GM19240 (cell line): ENCODE results near the gene PLXNB2.

Experiments used
- DNase-seq: peaks from one replicate; pipeline ENCODE4 v3.0.0; 2011; ENCODE audit warnings: low spot score; ENCODE audit not compliant: insufficient read length

PLXNB2 gene

DNA sequence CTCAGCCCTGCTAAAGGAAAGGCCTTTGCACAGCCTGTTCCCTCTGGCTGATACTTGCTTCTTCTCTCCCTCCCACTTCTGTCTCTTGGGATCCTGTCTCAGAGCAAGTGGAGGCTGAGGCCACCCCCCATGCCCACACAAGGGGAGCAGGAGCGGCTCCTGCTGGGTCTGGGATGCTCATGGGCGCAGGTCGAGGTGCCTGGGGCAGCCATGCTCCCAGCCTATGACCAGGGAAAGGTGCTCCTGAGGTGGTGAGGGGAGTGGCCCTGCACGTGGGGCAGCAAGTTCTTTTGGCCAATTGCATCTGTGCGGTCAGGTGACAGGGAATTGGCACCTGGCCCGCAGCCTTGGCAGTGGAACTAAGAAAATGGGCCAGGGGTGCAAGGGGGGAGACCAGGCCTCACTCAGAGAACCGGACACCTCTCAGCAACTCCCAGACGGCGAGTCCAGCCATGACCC, 38.8 kb downstream of the PLXNB2 start:
- no peak for DNase-seq

DNA sequence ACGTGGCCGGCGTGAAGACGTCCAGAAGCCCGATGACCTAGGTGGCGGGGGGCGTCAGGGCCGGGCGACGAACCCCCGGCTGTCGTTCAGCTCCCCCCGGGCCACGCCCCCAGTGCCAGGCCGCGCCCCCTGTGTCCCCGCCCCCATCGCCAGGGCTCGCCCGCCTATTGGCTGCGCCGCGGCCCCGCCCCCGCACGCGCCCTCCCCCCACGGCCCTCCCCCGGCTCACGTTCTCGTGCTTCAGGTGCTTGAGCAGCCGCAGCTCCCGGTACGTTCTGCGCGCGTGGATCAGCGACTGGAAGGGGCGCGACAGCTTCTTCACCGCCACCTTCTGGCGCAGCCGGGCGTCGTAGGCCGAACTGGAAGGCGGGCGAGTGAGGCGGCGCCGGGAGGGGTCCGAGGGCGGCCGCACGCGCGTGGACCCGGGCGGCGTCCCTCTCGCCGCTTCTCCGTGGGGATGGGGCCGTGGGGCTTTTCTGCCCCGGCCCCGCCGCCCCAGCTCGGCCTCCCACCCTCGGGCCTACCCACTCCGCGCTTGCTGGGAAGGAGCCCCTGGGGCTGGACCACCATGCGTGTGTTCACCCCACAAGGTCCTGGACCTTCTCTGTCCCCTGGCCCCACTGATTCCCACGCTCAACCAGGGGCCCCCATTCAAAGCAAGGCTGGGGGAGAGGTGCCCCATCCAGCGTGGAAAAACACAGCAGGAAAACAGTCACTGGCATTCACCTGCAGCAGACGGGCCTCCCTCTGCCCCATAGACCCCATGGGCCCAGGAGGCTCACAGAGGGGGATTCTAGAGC, 39.7 kb downstream of the PLXNB2 start:
- DNase-seq: no peak

DNA sequence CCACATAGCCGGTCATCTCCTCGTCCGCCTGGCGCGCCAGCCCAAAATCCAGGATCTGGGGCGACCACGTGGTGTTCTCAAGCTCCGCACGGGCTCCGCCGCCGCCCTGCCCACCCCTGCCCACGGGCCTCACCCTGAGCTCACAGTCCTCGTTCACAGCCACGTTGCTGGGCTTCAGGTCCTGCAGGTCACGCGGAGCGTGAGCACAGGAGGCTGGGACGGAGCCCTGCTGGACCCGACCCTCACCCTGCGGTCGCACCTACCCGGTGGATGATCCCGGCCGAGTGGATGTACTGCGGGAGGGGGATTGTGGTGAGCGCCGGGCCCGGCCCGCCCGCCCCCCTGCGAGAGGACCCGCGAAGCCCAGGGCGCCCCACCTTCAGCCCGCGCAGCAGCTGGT, 40.5 kb downstream of the PLXNB2 start:
- no peak for DNase-seq

DNA sequence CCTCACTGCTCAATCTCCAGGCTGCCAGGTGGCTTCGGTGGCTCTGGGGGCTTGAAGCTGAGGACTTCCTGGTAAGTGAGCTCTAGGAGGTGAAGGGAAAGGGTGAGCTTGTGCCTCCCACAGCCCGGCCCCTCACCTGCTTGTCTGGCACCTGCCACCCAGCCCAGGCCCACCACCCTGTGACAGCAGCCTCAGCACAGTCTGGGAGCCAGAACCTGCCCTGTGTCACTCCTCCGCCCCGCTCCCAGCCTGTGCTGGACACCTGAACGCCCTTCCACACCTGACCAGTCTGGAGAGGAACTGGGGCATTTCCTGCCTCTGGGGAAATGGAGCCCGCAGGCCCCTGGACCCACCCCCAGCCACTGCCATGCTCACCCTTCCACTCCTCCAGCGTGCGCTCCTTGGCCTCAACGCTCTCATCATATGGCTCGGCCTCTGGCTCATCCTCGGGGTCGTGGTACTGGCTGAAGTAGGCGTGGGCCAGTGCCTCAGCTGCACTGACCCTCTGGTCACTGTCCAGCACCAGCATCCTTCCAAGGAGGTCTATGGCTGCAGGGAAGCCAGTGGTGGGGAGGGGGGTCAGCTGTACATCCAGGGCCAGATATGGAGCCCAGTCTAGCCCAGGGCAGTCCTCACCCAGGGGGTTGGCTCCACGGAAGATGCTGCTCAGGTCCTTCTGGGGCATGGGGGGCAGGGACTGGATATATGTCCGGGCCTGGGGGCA, 42.3 kb downstream of the PLXNB2 start:
- no peak for DNase-seq

DNA sequence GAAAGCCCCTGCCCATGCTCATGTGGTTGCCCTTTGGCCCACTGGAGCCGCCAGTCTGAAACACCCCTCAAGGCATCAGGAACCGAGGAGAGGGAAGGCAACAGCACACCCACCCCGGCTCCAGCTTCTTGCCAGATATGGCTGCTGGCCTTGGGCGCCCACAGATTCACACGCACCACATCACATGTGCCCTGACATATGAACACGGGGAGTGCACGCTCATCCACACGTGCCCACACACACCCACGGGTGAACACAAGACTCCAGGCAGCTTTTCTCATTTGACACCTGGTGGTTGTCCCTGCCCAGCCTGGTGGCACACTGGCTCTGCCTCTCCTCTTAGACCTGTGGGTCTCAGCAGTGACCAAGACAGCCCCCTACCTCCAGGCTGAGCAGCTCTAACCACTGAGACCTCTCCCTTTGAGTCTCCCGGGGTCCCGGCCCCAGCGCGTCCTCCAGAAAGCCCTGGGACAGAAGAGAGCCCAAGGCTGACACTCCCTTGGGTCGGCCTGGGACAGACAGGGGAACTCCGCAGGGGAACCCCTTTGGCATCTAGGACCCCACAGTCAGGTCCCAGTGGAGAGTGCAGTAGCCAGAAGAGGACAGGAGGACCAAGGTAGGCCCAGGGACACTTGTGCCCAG, 43.2 kb downstream of the PLXNB2 start:
- DNase-seq: no peak

DNA sequence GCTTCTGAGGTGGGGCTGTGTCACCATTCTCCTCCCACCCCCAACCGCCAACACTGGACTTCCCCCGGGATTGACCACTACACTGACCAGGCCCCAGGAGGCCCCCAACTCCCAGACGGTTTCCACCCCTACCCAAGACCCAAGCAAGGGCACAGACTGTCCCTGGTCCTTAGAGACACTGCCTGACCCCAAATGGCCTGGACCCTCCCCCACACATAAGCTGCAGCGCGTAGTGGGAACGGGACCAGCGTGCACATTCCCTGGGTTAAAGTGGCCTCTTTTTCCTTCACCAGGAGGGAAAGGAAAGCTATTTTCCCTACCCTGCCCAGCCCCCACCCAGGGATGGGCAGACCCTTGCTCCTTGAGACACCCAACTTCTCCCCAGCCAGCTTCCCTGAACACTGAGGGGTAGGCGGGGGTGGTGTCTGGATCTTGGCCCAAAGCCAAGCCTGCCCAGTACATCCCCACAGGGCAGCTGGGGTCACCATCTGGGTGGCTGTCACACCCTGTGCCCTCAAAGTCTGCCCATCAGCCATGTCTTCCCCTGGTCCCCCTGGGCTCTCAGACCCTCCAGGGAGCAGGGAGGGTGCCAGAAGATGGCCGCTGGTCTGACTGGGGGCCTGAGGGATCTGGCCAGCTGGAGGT, 44.4 kb downstream of the PLXNB2 start:
- no peak for DNase-seq

DNA sequence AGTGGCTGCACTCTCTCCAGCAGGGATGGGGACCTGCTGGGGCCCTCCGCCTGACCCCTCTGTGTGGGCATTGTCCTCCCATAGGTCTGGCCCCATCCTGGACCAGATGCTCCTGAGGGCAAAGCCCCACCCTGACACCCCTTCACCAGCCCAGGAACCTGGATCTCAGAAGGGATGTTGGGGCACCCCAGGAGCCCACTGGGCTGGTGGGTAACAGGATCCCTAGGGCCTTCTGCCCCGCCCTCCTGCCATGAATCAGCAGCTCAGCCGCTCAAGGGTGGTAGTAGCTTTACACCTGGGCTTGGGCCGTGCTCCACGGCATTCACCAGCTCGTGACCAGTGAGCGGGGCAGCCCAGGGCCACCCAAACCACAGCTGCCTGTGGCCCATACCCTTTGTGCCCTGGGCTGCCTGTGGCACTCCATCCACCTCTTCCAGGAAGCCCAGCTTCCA, 45.0 kb downstream of the PLXNB2 start:
- no peak for DNase-seq

DNA sequence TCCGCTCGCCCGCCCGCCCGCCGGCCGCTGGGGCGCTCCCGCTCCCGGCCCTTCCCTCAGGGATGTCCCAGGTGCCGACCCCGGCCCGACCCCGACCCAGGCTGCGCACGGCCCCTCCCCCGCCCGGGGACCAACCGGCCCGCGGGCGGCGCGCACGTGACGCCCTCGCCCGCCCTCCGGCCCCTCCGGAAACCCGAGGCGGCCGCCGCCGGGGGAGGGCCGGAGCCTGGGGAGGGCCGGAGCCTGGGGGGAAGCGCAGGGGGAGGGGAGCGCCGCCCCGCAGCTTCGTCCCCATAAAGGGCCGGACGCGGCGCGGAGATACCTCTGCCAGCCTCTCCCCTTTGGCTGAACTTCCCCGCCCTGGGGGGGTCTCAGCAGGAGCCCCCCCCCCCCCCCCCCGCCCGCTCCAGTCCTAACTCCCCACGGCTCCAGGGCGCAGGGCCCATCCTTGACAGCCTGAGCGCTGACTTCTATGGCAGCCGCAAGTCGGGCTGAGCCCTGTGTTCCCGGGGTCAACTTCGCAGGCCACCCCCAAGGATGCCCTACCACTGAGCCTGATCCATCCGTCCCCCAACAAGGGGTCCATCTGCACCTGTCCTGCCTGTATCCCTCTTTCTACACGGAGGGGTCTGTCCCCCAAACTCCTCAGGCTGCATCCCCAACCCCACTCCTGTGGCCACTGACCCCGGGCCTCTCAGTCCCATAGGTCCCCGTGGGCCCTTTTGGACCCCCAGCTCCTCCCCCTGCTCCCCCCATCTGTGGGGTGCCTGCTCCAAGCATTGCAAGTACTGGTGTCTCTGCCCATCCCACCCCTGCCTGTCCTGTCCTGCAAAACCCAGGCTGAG, 45.6 kb downstream of the PLXNB2 start, which contains the start of gene MAPK12:
MAPK12 (minus strand) TSS at position 69 of the 845 bp plus-strand sequence. CDS start 174 bp downstream, outside the sequence.
- peak; percentile 79 for DNase-seq

DNA sequence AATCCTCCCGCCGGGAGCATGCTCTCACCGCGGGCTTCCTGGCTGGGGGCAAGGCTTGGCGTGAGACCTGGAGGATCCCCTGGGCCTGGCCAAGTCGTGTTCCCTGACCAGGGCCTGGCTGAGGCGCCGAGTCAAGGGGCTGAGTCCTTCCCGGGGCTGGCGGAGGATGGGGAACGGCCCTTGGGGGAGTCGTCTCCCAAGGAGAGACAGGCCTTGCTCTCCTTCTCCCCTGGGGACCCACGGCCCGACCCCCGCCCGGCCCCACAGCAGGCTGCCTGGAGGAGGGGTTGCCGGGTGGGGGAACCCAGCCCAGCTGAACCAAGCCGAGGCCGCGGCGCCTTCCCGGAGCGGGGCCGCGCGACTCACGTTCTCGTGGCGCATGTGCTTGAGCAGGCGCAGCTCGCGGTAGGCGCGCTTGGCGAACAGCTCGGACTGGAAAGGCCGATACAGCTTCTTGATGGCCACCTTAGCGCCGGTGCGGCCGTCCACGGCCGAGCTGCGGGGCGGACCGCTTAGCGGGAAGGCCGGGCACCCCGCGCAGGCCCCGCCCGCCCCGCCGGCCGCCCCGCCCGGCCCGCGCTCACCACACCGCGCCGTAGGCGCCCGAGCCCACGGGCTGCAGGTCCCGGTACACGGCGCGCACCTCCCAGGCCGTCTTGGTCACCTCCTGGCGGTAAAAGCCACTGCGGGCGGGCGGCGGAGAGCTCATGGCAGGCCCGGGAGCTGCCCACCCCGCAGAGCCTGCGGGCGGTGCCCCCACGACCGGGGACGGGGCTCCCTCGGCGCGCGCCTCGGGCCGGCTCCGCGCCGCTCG, 46.4 kb downstream of the PLXNB2 start:
- DNase-seq: no peak

DNA sequence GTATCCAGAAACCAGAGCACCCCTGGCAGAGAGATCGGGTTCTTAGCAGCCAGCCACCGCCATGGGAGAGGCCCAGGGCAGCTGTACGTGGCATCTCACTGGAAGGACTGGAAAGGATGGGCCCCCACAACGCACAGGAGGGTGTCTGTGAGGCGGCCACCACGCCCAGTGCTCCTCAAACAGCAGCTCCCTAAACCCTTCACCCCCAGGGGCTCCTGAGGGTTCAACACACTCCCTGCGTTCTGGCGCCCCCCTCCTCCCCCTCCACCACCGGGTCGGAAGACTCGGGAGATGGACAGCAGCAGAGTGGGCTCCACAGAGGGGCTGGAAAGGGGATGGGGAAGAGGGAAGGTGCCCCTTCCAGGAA, 47.0 kb downstream of the PLXNB2 start:
- no peak for DNase-seq

DNA sequence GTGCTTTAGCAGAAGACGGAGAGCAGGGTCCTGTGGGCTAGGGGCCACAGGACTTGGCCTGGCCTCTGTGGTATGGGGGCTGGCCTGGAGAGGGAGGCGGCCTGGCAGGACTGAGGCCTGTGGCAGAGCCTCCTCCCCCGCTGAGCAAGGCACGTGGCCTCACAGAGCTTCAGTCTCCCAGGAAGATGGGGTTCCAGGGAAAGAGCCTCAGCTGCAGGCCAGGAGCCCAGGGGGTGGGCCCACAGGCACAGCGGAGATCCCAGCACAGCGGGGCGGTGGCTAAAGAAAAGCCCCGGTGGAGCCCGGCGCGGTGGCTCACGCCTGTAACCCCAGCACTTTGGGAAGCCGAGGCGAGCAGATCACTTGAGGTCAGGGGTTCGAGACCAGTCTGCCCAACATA, 48.1 kb downstream of the PLXNB2 start:
- DNase-seq: no peak

DNA sequence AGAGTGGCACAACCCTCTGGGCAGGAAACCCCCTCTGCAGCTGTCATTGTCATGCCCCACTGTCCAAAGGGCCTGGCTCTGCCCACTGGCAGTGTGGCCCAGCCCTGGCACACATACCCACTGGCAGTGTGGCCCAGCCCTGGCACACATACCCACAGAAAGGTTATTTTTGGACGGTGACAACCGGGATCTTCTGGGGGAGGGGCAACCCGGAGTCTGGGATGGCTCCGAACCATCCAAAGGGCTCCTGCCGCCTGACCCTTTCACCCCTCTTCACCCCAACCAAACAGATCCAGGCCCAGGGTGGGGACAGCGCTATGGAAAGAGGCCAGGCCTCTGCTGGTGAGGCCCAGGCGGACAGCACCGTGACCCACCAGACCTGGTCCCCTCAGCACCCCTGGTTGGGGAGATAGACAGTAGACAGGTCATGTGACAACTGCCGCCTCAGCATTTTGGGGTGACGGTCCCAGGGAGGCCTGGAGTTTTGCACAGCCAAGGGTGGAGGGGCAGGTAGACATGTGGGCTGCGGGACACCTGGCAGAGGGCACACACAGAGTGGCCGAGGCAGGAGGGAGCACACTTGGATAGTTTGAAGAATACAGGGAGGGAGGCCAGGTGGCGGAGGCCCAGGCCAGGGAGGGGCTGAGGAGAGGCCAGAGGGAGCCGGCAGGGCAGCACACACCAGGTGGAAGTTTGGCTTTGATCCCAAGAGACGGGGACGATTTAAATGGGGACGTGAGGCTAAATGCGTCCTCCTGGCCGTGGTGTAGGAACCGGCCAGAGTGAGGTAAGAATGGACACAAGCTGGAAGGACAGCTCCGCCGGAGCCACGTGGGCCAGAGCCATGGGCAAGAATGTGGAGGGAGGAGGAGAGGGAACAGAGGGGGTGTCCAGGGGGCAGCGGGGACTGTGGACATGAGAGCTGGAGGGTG, 48.8 kb downstream of the PLXNB2 start:
- DNase-seq: no peak

DNA sequence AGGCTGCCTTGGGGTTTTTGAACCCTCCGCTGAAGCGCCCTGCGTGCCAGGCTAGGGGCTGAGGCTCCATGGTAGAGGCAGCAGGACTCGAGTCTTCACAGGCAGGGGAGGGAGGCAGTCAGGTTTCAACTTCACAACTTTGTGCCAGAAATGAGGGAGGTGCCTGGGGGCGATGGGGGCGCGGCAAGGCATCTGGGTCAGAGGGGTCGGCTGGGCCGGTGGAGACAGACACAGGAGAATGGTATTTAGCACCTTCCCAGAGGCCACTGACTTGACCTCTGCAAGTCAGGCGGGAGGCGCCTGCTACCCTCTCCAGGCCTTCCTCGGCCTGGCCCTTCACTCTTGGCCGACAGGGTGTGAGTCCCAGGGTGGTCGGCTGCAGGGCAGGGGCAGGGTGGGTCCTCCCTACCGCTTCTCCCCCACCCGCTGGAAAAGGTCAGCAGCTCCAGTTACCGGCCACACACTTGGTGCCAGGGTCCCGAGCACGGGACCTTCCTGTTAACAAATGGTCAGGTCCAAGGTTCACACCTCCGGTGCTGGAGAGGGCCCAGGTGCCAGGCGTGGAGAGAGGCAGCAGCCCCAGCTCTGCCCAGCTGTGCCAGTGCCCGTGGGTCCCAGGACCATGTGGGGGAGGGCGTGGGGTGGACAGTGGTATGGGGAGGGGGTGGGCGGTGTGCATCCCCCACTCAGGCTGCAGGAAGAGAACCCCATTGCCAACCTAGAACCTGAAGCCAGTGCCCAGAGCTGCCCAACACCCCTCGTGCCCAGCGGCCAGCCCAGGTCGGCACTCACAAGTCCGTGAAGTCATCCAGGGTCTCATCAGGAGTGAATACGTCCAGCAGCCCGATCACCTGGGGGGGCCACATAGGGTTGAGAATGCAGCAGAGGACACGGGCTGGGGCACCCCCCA, 49.7 kb downstream of the PLXNB2 start:
- no peak for DNase-seq

DNA sequence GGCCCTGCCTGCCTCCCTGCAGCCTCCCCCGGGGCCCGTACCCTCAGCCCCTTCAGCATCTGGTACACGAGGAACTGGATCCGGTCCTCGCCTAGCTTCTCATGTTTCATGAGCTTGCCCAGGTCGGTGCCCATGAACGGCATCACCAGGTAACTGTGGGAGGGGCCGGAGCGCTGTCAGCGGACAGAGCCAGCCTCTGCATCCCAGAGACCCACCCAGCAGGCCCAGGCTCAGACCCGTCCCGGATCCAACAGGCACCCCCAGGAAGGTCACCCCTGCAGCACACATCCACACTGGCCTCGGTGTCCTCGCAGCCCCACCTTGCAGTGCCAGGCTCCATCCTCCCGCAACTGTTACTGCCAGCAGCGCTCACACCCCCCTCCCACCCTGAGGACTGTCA, 50.4 kb downstream of the PLXNB2 start:
- DNase-seq: no peak

DNA sequence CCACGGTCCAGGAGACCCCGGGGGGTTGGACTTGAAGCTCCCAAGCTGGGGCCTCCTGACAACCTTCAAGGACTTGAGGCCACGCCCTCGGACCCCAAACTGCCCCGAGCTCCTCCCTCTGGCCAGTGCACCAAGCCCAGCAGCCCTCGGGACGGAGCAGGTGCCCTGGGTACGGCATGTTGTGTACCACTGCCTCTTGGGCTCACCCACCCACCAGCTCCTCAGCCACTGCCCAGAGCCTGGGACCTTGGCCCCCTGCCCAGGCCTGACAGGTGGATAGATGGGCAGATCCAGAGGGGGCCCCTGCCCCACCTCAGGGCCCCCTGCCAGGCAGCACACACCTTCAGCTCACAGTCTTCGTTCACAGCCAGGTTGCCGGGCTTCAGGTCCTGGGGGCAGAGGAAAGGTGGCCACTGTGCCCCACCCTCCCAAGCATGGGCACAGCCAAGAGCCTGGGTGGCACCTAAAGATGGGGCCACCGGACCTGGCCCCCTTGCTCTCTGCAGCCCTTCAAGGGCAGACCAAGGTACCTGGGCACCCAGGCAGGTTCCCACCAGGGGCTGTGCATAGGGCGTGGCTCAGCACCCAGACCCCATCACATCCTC, 51.1 kb downstream of the PLXNB2 start:
- no peak for DNase-seq

DNA sequence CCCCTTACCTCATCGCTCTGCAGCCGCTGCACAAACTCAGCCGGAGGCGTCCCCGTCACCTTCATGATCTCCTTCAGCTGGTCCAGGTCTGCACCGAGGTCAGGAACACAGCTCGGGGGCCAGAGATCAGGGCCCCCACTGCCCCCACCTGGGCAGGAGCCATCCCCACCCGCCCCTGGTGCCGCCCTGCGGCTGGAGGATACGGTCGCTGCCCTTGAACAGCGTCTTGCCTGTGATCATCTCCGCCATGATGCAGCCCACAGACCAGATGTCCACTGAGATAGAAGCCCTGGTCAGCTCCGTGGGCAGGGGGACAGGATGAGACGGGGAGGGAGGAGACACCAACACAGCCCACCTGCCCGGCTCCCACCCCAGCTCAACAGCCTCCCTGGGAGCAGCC, 51.8 kb downstream of the PLXNB2 start:
- DNase-seq: no peak

DNA sequence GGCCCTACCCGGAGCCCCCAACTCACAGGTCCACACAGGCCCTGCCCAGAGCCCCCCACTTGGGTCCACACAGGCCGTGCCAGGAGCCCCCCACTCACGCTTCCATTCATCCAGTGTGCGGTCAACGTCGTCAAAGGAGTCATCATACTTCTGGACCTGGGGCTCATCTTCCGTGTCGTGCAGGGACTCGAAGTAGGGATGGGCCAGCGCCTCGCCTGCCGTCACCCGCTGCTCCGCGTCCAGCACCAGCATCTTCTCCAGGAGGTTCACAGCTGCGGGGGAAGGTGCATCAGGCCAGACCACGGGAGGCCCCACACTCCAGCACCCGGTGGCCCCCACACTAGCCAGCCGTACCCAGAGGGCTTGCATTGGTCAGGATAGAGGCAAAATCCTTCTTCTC, 52.3 kb downstream of the PLXNB2 start:
- DNase-seq: no peak
